GM12891 (cell line): Measurements from ENCODE around the gene RBL2.
A peak's percentile ranks its signal among the peaks of the same experiment; 100 is the strongest.

Experiments used
- DNase-seq: peaks from one replicate; pipeline ENCODE4 v3.0.0; 2011; ENCODE audit warnings: low spot score; ENCODE audit not compliant: insufficient read length
- FAIRE-seq: peaks from 2 replicates; lab custom pipeline; 2011; peaks lifted over from hg19 to GRCh38; lab: Jason Lieb, UNC
- PAX5 ChIP-seq: IDR thresholded peaks from 2 replicates; pipeline ENCODE4 v1.6.1; 2011; ENCODE audit warnings: low read length, moderate library complexity, mild to moderate bottlenecking; ENCODE audit not compliant: insufficient read depth, severe bottlenecking
- POLR2A ChIP-seq: IDR thresholded peaks from 2 replicates; pipeline ENCODE4 v1.6.1; 2011; ENCODE audit warnings: low read depth, low read length, control low read depth
- POLR2AphosphoS5 ChIP-seq: IDR thresholded peaks from 2 replicates; pipeline ENCODE4 v1.6.1; 2011; ENCODE audit warnings: low read depth, low read length, control low read depth
- POU2F2 ChIP-seq: IDR thresholded peaks from 2 replicates; pipeline ENCODE4 v1.6.1; 2011; ENCODE audit warnings: low read depth, mild to moderate bottlenecking, control low read depth, low read length, moderate library complexity
- SPI1 ChIP-seq: IDR thresholded peaks from 2 replicates; pipeline ENCODE4 v1.6.1; 2011; ENCODE audit warnings: low read depth, low read length, control low read depth
- TAF1 ChIP-seq: IDR thresholded peaks from 2 replicates; pipeline ENCODE4 v1.6.1; 2011; ENCODE audit warnings: low read depth, low read length, control low read depth

Gene RBL2

DNA sequence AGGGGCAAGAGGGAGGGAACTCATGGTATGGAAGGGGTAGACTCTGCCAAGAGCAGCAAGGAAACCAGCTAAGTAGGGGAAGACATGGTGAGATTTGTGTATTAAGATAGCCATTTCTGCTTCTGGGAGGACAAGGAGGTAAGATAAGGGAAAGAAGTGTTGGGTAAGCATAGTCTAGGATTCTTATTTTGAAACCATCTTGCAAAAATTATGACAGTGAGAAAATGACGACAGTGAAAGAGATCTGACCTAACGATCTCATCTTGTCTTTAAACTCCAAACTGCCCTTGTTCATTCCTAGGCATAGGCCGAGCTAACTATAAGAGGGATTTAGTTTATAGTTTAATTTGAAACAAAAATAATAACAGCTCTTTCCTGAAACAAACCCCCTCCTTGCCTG lies 5.6 kb upstream of the RBL2 start:
- no peak for TF ChIP-seq SPI1
- TF ChIP-seq TAF1 = no peak
- FAIRE-seq (no peak), DNase-seq (no peak)

DNA sequence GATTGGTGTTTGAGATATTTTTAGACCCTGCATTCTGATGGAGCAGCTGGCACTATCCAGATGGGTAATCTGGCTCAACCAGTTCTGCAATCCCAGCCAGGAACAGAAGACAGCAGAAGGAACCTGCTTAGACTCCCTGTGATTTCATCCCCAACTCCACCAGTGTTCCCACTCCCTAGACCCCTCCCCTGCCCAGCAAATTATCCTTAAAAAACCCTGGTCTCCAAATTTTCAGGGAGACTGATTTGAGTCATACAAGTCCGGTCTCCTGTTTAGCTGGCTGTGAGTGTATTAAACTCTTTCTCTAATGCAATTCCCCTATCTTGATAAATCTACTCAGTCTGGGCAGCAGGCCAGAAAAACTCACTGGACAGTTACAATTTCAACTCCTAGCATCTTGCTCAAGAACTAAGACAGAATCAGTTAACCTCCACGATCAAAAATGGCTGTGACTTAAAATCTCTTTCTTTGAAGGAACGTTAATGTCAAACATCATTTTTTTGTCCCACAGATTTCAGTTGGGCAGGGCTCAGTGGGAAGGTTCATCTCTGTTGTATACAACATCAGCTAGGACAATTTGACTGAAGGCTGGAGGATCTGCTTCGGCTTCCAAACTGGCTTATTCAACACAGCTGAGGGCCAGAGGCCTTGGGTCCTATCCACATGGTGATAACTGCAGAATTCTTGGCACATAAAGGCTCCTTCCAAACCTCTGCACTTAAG lies 4.9 kb upstream of the RBL2 start:
- DNase-seq (no peak), FAIRE-seq (no peak)
- TF ChIP-seq TAF1 (no peak), POLR2AphosphoS5 (no peak), SPI1 (no peak), POLR2A (no peak), POU2F2 (no peak), PAX5 (no peak)

DNA sequence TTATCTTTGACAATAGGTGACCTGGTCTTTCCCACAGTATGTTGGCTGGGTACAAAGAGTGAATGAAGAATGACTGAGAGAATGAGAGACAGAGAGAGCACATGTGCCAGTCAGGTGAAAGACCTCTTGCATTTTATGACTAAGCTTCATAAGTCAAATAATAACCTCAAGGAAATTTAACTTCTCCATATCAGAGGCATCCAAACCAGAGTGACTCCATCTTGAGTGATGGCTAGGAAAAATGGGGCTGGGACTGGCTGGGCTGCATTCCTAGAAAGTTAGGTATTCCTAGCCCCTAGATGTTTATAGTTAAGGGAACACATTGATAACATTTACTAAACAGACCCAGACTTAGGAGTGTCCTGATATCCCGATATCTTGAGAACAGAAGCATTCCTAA lies 3.9 kb upstream of the RBL2 start:
- TF ChIP-seq PAX5 (no peak), TAF1 (no peak), POU2F2 (no peak), SPI1 (no peak), POLR2AphosphoS5 (no peak), POLR2A (no peak)
- DNase-seq (no peak), FAIRE-seq (no peak)

DNA sequence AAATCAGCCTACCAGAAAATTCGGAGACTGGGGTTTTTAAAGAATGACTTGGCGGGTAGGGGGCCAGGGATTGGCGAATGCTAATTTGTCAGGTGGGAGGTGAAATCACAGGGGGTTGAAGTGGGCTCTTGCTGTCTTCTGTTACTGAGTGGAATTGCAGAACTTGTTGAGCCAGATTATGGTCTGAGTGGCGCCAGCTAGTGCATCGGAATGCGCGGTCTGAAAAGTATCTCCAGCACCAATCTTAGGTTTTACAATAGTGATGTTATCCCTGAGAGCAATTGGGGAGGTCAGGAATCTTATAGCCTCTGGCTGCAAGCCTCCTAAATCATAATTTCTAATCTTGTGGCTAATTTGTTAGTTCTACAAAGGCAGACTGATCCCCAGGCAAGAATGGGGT lies 762 bp upstream of the RBL2 start:
- no peak for DNase-seq
- TF ChIP-seq SPI1 = no peak
- TF ChIP-seq TAF1 = no peak
- no peak for TF ChIP-seq POLR2A
- TF ChIP-seq POU2F2 = no peak
- TF ChIP-seq PAX5 = no peak
- TF ChIP-seq POLR2AphosphoS5 = no peak
- no peak for FAIRE-seq

DNA sequence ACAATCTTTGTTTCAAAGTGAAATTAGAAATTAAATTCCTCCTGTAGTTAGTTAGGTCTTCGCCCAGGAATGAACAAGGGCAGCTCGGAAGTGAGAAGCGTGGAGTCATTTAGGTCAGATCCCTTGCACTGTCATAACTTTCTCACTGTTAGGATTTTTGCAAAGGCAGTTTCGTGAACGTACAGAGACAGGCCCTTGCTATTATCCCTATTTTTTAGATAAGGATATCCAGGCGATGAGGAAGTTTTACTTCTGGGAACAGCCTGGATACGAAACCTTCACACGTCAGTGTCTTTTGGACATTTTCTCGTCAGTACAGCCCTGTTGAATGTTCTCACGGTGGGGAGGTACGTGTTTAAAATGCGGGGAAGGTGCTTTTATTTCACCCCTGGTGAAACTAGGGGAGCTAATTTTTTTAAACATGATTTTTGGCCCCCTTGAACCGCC lies 318 bp upstream of the RBL2 start:
- no peak for DNase-seq
- no peak for TF ChIP-seq POU2F2
- TF ChIP-seq SPI1 = no peak
- TF ChIP-seq PAX5 = no peak
- no peak for FAIRE-seq

DNA sequence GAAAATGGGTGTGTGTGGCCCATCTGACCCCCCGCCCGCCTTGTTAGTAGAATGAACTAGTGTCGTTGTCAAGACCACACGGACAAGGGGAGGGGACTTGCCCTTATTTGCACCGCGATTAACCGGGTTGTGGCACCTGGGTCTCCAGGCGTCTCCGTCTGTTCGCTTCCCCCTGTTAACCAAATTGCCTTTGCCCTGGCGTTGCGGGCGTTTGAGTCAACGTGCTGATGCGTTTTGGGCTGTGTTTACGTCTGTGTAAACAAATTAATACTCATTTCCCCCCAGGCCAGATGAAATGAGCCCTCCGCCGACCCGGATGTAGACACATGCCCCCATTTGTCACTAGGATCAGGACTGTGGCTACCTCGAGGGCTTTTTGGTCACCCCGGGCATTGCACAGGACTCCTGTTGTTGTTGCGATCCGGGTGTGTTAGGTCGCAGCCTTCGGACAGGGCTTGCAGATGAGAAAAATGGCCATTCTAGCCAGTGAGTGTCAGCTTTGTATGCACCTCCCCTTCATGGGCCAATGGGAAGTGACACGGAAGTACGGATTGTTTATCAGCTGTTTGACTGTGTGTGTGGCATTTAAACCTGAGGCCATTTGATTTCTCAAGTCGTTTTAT lies 906 bp downstream of the RBL2 start:
- TF ChIP-seq POLR2AphosphoS5 (peak; percentile 43; the same call in 1 of the 2 replicates), PAX5 (no peak)
- FAIRE-seq (peak; percentile 96), DNase-seq (peak; percentile 49)

DNA sequence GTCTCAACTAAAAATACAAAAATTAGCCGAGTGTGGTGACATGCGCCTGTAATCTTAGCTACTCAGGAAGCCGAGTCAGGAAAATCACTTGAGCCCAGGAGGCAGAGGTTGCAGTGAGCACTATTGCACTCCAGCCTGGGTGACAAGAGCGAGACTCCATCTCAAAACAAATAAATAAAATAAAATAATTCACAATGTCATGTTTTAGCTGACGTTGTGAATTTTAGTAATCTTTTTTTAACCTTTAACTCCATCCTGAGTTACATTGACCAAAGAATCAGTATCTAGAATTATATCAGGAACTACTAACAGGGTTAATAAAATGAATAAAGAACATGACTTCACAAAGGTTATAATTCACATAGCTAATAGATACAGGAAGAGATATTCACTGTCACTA lies 5.9 kb downstream of the RBL2 start:
- FAIRE-seq (no peak), DNase-seq (no peak)
- TF ChIP-seq POU2F2 = no peak
- no peak for TF ChIP-seq TAF1
- no peak for TF ChIP-seq POLR2A
- TF ChIP-seq SPI1 = no peak
- no peak for TF ChIP-seq POLR2AphosphoS5
- TF ChIP-seq PAX5 = no peak

DNA sequence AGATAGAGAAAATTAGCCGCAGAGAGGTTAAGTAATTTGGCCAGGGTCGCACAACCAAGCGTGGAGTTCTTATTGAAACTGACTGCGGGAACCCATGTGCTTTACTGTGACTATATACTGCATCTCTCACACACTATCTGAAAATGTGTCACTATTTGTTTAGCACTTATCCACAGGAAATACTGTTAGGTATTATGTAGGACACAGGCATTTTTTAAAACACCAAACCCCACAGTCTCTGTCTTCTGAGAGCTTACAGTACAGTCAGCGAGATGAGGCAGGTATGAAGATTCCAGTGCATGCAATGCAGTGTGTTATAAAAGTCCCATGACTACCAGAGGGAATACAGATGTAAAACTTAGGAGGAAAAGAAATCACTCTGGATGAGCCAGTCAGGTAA lies 11.3 kb downstream of the RBL2 start:
- no peak for TF ChIP-seq TAF1
- no peak for TF ChIP-seq POU2F2
- no peak for TF ChIP-seq SPI1
- no peak for TF ChIP-seq POLR2AphosphoS5
- TF ChIP-seq PAX5 = no peak
- TF ChIP-seq POLR2A = no peak
- FAIRE-seq = no peak
- no peak for DNase-seq

DNA sequence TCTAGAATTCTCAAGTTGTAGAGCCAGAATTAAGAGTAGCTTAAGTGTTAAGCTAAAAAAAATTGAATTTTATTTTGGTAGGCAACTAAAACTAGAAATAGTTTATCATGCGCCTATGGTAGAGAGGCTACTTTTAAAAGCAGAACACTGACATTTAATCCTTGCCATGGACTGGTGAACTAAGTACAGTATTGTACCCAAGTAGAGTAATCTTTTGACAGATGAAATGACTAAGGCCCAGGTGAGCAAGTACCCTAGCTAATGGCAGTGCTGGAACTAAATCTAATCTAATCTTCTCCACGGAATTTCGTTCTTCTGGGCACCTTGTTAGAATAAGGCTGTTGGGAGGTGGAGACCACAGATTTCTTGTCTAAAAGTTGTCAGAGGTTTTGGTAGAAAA lies 11.8 kb downstream of the RBL2 start:
- TF ChIP-seq POLR2A (no peak), TAF1 (no peak), POLR2AphosphoS5 (no peak), POU2F2 (no peak), PAX5 (no peak), SPI1 (no peak)
- FAIRE-seq (no peak), DNase-seq (no peak)

DNA sequence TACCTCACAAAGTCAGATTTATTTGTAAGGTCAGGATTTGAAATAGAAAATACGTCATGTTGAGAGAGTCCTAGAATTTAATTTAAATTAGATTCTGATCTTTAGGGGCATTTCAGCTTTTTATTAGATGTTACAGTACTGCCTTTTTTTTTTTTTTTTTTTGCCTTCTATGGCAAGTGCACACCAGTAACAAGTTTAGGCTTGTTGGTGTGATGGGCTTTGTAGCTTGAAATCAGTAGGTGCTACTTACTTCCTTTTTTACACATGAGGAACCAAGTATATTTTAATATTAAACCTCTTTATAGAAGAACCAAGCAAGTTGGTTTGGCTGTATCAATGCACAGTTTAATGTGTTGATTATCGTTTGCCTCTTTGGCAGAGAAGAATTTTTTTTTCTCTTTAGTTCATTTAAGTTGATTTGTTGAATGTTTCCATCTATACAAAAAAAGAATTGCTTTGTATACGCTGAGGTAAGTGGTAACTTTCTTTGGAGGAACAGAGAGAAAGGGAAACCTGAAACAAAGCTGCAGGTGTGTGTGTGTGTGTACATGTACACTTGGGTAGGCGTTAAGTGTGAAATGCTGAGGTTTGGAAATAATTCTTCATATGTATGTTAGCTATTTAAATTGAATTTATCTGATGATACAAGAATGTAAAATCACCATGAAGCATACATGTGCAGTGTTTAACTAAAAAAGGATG lies 15.7 kb downstream of the RBL2 start:
- TF ChIP-seq TAF1 (no peak), PAX5 (no peak), POLR2AphosphoS5 (no peak), POU2F2 (no peak), SPI1 (no peak), POLR2A (no peak)
- DNase-seq (no peak), FAIRE-seq (no peak)
